ENCODE results near the gene GPC1. TPM values are rescaled to one million over a fixed set of nuclear protein-coding genes. Genes with fewer than 3 reads are reported as not detected.

GPC1 gene
- total and polyA plus RNA-seq, 2 donors (not counting 3 experiments of a cell fraction or from before 2014, with no cell fraction given), result 9.6 to 31.1 TPM

- no peak for TF ChIP-seq EZH2 (IDR thresholded peaks at IDR 0.05; ENCODE audit: borderline replicate concordance, low read depth, low read length, severe bottlenecking)
- TF ChIP-seq FOS (IDR thresholded peaks at IDR 0.05; ENCODE audit: borderline replicate concordance, insufficient read depth, low read length), result no peak
- no peak for TF ChIP-seq POLR2A (IDR thresholded peaks at IDR 0.05; ENCODE audit: low read depth, low read length)
- Histone ChIP-seq H3K9me3 (replicated peaks; ENCODE audit: control insufficient read depth, insufficient read depth, low read length) (no peaks in the 10 kb centered on the region), H3K9me1 (replicated peaks; ENCODE audit: control insufficient read depth, extremely low read depth, insufficient read depth, low read length) (no peaks in the 10 kb centered on the region), H3K4me2 (ENCODE audit: insufficient read depth, low read length) (no peak overlapping the region), H3K27ac (ENCODE audit: insufficient read depth, low read depth, low read length) (no peak overlapping the region), H3K79me2 (ENCODE audit: control insufficient read depth, insufficient read depth, low read length) (no peaks in the 10 kb centered on the region), H3K4me1 (ENCODE audit: control insufficient read depth, extremely low read depth, insufficient read depth, low read length) (no peaks in the 10 kb centered on the region), H3K27me3 (ENCODE audit: control insufficient read depth in 2 of 2, insufficient read depth in 2 of 2, low read length in 2 of 2) (no peaks in the 10 kb centered on the region), H3K4me3 (replicated peaks in 1 of 3; ENCODE audit: insufficient read depth in 1 of 3, low read depth in 1 of 3, low read length in 3 of 3) (no peak overlapping the region), H3K36me3 (ENCODE audit: control insufficient read depth in 2 of 2, extremely low read depth in 1 of 2, insufficient read depth in 2 of 2, low read length in 2 of 2) (no peaks in the 10 kb centered on the region), H4K20me1 (replicated peaks; ENCODE audit: control insufficient read depth, extremely low read depth, insufficient read depth, low read length) (no peaks in the 10 kb centered on the region), H2AFZ (ENCODE audit: low read depth, low read length) (no peak overlapping the region), H3K9ac (replicated peaks; ENCODE audit: extremely low read depth, insufficient read depth, low read length) (no peak overlapping the region)
- intact Hi-C loops (cut with micrococcal nuclease) (no loop called here), dilution Hi-C loops (cut with MboI; ENCODE audit: extremely low pct_ligation_motif_present, low sequenced_read_pairs) (no loop called here)
- FAIRE-seq (no peak), DNase-seq (ENCODE audit: low read depth, low spot score) (no peak)
- BruUV-seq (replicated peaks), result no TSS peak
- ChIA-PET CTCF (no interaction called here), POLR2A (no interaction called here)
Observed at GRCh38 chr2:240462073-240462706, 26.7 kb downstream of the GPC1 start.

- Histone ChIP-seq H4K20me1 (replicated peaks; ENCODE audit: control insufficient read depth, extremely low read depth, insufficient read depth, low read length) (no peaks in the 10 kb centered on the region), H3K4me2 (ENCODE audit: insufficient read depth, low read length) (no peak overlapping the region), H3K27me3 (ENCODE audit: control insufficient read depth in 2 of 2, insufficient read depth in 2 of 2, low read length in 2 of 2) (no peaks in the 10 kb centered on the region), H3K9me3 (replicated peaks; ENCODE audit: control insufficient read depth, insufficient read depth, low read length) (no peaks in the 10 kb centered on the region), H3K9ac (replicated peaks; ENCODE audit: extremely low read depth, insufficient read depth, low read length) (no peak overlapping the region), H3K4me3 (replicated peaks in 1 of 3; ENCODE audit: insufficient read depth in 1 of 3, low read depth in 1 of 3, low read length in 3 of 3) (no peak overlapping the region), H3K36me3 (ENCODE audit: control insufficient read depth in 2 of 2, extremely low read depth in 1 of 2, insufficient read depth in 2 of 2, low read length in 2 of 2) (no peaks in the 10 kb centered on the region), H3K79me2 (ENCODE audit: control insufficient read depth, insufficient read depth, low read length) (no peaks in the 10 kb centered on the region), H3K27ac (ENCODE audit: insufficient read depth, low read depth, low read length) (no peak overlapping the region), H3K9me1 (replicated peaks; ENCODE audit: control insufficient read depth, extremely low read depth, insufficient read depth, low read length) (no peaks in the 10 kb centered on the region), H2AFZ (ENCODE audit: low read depth, low read length) (no peak overlapping the region), H3K4me1 (ENCODE audit: control insufficient read depth, extremely low read depth, insufficient read depth, low read length) (no peaks in the 10 kb centered on the region)
- TF ChIP-seq POLR2AphosphoS5 (IDR thresholded peaks at IDR 0.05; ENCODE audit: insufficient read depth, low read depth, low read length), result no peak
- no peak for TF ChIP-seq EZH2 (IDR thresholded peaks at IDR 0.05; ENCODE audit: borderline replicate concordance, low read depth, low read length, severe bottlenecking)
- TF ChIP-seq JUN (IDR thresholded peaks at IDR 0.05; ENCODE audit: borderline replicate concordance, insufficient read depth, insufficient read length, low read depth), result no peak
- no peak for TF ChIP-seq MYC (IDR thresholded peaks at IDR 0.05; ENCODE audit: low read depth, low read length)
- no peak for TF ChIP-seq FOS (IDR thresholded peaks at IDR 0.05; ENCODE audit: borderline replicate concordance, insufficient read depth, low read length)
- TF ChIP-seq CTCF (IDR thresholded peaks at IDR 0.05; ENCODE audit: extremely low read depth in 1 of 2, insufficient read depth in 1 of 2, low read depth in 1 of 2, low read length in 2 of 2), result no peak
- TF ChIP-seq, protein P1, sequence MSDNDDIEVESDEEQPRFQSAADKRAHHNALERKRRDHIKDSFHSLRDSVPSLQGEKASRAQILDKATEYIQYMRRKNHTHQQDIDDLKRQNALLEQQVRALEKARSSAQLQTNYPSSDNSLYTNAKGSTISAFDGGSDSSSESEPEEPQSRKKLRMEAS (IDR thresholded peaks at IDR 0.05; ENCODE audit: insufficient read depth, insufficient read length), result no peak
- TF ChIP-seq GATA2 (IDR thresholded peaks at IDR 0.05; ENCODE audit: insufficient read depth, insufficient read length, low read depth, low read length), result no peak
- no peak for TF ChIP-seq POLR2A (IDR thresholded peaks at IDR 0.05; ENCODE audit: low read depth, low read length)
- DNase-seq (ENCODE audit: low read depth, low spot score) (no peak), FAIRE-seq (no peak)
- intact Hi-C loops (cut with micrococcal nuclease), result no loop called here
- ChIA-PET CTCF (no interaction called here), POLR2A (no interaction called here)
- dilution Hi-C loops (cut with MboI; ENCODE audit: extremely low pct_ligation_motif_present, low sequenced_read_pairs), result no loop called here
- BruUV-seq (replicated peaks), result no TSS peak
Observed at GRCh38 chr2:240462707-240463273, 27.3 kb downstream of the GPC1 start.
